ENCODE measurements around the gene CYP2B6.

DNA sequence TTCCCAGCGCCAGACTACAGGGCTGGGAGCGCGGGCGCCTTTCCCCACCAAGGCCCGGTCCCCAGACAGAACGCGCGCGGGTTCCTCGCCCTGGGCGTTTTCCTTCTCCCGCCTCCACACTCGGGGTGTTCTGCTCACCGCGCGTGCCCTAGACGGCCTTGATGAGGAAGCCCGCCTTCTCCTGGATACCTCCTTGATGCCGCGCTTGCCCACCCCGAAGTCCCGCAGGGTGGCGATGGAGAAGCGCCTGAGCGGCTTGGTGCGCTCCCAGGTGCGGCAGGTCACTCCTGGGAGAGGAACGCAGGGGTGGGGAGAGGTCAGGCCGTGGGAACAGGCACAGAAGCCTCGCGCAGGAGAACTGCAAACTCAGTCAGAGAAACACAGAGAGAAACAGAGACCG lies 34.8 kb downstream of the CYP2B6 start:
- TF ChIP-seq, protein P1, sequence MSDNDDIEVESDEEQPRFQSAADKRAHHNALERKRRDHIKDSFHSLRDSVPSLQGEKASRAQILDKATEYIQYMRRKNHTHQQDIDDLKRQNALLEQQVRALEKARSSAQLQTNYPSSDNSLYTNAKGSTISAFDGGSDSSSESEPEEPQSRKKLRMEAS (IDR thresholded peaks at IDR 0.05) = no peak
- TF ChIP-seq ELF4 (CRISPR knock-in tag; IDR thresholded peaks at IDR 0.05; ENCODE audit: borderline replicate concordance) = no peak
- TF ChIP-seq SMAD1 (CRISPR knock-in tag; IDR thresholded peaks at IDR 0.05; ENCODE audit: borderline replicate concordance, low read depth) = no peak
- TF ChIP-seq GLI4 (CRISPR knock-in tag; IDR thresholded peaks at IDR 0.05; ENCODE audit: borderline replicate concordance) = no peak
- TF ChIP-seq ZNF550 (CRISPR knock-in tag; IDR thresholded peaks at IDR 0.05; ENCODE audit: borderline replicate concordance) = no peak
- no peak for TF ChIP-seq ZNF20 (CRISPR knock-in tag; IDR thresholded peaks at IDR 0.05)
- no peak for TF ChIP-seq BRD4 (CRISPR knock-in tag; IDR thresholded peaks at IDR 0.05)
- no peak for TF ChIP-seq YY1 (IDR thresholded peaks at IDR 0.05; ENCODE audit: insufficient read depth, insufficient replicate concordance, low read depth, low read length)
- no peak for TF ChIP-seq CBX1 (IDR thresholded peaks at IDR 0.05; ENCODE audit: low read depth)

Data from HepG2 (cell line).